RWPE2 (cell line): ENCODE results near the gene PIGV.

Experiments
- ATAC-seq: fragments of 200-7000 bp; cut with Tn5 transposase; 3 replicates; pipeline ENCODE4 v1.9.1; 2021; ENCODE audit warnings: low read depth
- DNase-seq: peaks from one replicate; pipeline ENCODE4 v3.0.0-alpha.2; 2020; ENCODE audit warnings: low spot score
- H3K27ac ChIP-seq: fragments of 450-650 bp; 2 replicates; pipeline ENCODE4 v1.5.1; 2017; ENCODE audit warnings: mild to moderate bottlenecking; ENCODE audit not compliant: poor library complexity, severe bottlenecking
- H3K27me3 ChIP-seq: fragments of 250-450 bp; sonication (Bioruptor Pico); 2 replicates; pipeline ENCODE4 v1.5.1; 2021; ENCODE audit warnings: mild to moderate bottlenecking, moderate library complexity; ENCODE audit not compliant: insufficient read depth, poor library complexity, severe bottlenecking
- H3K36me3 ChIP-seq: fragments of 250-450 bp; sonication (Bioruptor Pico); 2 replicates; pipeline ENCODE4 v1.5.1; 2020; ENCODE audit warnings: low read depth, mild to moderate bottlenecking, moderate library complexity
- H3K4me1 ChIP-seq: fragments of 250-450 bp; sonication (Bioruptor Pico); 2 replicates; pipeline ENCODE4 v1.5.1; 2021; ENCODE audit warnings: mild to moderate bottlenecking, moderate library complexity; ENCODE audit not compliant: insufficient read depth, poor library complexity, severe bottlenecking
- H3K4me3 ChIP-seq: fragments of 250-450 bp; sonication (Bioruptor Pico); 2 replicates; pipeline ENCODE4 v1.5.1; 2021; ENCODE audit warnings: mild to moderate bottlenecking, moderate library complexity; ENCODE audit not compliant: severe bottlenecking
- H3K9me3 ChIP-seq: fragments of 250-450 bp; sonication (Bioruptor Pico); 2 replicates; pipeline ENCODE4 v1.5.1; 2021; ENCODE audit warnings: mild to moderate bottlenecking, moderate library complexity; ENCODE audit not compliant: severe bottlenecking
- TF ChIP-seq, protein P1 (sequence below): fragments of 450-650 bp; IDR thresholded peaks from one replicate; pipeline ENCODE4 v1.5.1; 2017; ENCODE audit warnings: mild to moderate bottlenecking, moderate library complexity; ENCODE audit not compliant: poor library complexity, severe bottlenecking

Gene PIGV

DNA sequence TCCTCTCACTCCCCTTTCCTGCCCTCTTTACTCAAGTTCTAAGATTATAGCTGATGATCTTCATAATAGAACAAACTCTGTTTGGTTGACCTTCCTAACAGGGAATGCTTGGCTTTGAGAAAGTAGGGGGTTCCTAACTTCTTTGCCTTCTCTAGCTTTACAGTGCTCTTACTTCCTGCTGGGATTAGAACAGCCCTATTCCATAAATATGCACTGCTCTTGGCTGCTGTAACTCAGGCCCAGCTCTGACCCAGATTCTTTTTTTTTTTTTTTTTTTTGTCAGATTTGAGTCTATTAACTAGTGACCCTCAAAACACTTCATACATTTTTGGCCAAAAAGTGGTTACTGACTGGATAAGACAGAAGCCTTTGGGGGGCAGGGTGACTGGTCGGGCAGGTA is 39.4 kb upstream of the PIGV start:
- no peaks in the 10 kb centered on the region for H3K27me3 ChIP-seq
- TF ChIP-seq, protein P1, sequence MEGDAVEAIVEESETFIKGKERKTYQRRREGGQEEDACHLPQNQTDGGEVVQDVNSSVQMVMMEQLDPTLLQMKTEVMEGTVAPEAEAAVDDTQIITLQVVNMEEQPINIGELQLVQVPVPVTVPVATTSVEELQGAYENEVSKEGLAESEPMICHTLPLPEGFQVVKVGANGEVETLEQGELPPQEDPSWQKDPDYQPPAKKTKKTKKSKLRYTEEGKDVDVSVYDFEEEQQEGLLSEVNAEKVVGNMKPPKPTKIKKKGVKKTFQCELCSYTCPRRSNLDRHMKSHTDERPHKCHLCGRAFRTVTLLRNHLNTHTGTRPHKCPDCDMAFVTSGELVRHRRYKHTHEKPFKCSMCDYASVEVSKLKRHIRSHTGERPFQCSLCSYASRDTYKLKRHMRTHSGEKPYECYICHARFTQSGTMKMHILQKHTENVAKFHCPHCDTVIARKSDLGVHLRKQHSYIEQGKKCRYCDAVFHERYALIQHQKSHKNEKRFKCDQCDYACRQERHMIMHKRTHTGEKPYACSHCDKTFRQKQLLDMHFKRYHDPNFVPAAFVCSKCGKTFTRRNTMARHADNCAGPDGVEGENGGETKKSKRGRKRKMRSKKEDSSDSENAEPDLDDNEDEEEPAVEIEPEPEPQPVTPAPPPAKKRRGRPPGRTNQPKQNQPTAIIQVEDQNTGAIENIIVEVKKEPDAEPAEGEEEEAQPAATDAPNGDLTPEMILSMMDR, result no peak
- H3K36me3 ChIP-seq, result peaks cover 65% of the 10 kb centered on the region
- H3K9me3 ChIP-seq, result no peaks in the 10 kb centered on the region
- H3K4me1 ChIP-seq, result peaks cover 28% of the 10 kb centered on the region
- no peak overlapping the region for H3K27ac ChIP-seq
- no peak for DNase-seq
- no peak overlapping the region for H3K4me3 ChIP-seq
- no peak for ATAC-seq

DNA sequence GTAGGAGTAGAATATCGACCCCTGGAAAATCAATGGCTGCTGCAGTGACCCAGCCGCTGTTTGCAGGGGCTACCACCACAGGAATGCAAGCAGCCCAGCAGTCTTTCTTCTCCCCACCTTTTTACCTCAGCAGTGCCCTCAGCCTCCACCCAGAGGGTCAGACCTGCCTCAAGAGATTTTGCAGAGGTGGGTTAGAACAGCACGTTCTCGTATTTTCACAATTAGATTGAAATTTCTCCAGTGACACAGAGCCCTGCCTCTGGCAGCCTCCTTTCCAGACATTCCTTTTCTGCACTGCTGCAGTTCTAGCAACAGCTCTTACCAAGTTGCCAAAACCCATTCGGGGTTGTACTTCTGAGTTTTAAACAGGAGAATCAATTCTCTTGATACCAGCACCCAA is 38.3 kb upstream of the PIGV start:
- Histone ChIP-seq H3K4me1 (peaks cover 30% of the 10 kb centered on the region), H3K4me3 (no peak overlapping the region), H3K27me3 (no peaks in the 10 kb centered on the region), H3K27ac (no peak overlapping the region), H3K9me3 (no peaks in the 10 kb centered on the region), H3K36me3 (peaks cover 71% of the 10 kb centered on the region)
- TF ChIP-seq, protein P1, result no peak
- ATAC-seq, result no peak
- DNase-seq, result no peak

DNA sequence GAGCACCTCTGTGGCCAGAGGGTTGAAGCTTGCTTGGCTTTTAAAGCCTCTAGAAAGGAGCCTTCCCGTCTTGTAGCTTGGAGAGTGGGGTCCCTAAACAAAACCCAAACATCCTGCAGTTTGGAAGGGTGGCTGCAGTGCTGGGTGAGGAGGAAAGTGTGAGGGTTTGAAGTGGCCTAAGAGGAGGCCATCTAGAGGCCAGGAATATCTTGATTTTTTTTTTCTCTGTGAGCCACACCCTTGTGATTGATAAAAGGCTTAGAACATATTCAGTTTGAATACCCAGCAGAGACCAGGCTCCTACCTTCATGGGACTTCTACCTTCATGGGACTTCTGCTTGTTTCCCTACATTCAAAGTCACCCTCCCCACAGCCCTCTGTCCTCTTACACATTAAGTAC is 37.3 kb upstream of the PIGV start:
- no peak for ATAC-seq

DNA sequence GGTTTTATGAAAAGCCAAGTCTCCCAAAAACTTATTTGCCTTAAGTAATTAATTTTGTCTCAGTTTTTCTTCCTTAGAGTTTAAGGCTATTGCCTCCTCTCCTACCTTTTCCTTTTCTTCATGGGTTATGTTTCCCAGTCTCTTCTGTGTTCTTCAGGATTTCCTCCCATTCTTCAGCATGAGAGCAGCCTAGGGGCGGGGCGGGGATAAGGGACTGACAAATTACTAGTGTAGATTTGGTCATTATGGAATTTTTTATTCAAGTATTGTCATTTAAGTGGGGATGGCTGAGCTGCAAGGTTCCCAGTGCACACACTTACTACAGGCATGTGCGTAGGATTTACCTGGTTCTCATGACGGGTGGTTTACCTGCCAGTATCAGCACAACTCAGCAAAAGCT is 35.2 kb upstream of the PIGV start:
- ATAC-seq (no peak), DNase-seq (no peak)
- Histone ChIP-seq H3K9me3 (no peaks in the 10 kb centered on the region), H3K4me1 (peaks cover 28% of the 10 kb centered on the region), H3K27ac (peak overlapping the region; percentile 93), H3K4me3 (no peak overlapping the region), H3K27me3 (no peaks in the 10 kb centered on the region), H3K36me3 (peaks cover 72% of the 10 kb centered on the region)
- TF ChIP-seq, protein P1, result no peak

More for the DNA sequence above, 37.3 kb upstream of the PIGV start:
- no peak for DNase-seq
- Histone ChIP-seq H3K27me3 (no peaks in the 10 kb centered on the region), H3K36me3 (peaks cover 75% of the 10 kb centered on the region), H3K9me3 (no peaks in the 10 kb centered on the region), H3K27ac (no peak overlapping the region), H3K4me3 (no peak overlapping the region), H3K4me1 (peaks cover 28% of the 10 kb centered on the region)
- TF ChIP-seq, protein P1, result no peak

DNA sequence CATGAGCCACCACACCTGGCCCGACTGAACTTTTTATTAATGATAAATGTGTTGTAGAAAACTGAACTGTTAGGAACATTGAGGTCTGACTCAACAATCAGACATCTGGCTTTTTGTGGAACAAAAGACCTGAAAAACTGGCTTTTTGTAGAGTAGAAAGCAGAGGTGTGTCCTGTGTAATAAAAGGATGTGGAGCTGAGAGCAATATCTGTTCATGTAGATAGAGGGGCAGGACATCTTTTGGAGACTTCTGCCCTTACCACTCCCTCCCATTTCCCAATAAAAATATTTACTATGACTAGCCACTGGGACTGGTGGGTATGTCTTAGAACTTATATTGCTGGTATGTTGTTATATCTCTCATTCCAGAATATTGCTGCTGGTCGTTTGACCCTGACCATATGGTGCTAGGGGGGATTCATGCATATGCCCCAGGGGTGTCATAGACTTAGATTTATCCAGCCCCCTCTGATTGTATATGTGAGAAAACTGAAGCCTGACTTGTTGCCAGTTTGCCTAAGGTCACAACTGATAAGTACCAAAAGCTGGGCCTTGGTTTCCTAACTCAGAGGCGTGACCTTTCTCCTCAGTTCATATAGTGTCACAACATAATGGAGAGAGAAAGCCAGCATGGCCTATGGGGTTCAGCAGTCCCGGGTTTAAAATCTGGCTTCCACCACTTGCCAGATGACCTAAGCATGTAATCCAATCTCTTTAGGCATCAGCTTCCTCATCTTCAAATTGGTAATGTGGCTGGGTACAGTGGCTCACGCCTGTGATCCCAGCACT is 33.5 kb upstream of the PIGV start:
- Histone ChIP-seq H3K27ac (peak overlapping the region; percentile 93), H3K9me3 (no peaks in the 10 kb centered on the region), H3K4me1 (peaks cover 28% of the 10 kb centered on the region), H3K36me3 (peaks cover 78% of the 10 kb centered on the region), H3K27me3 (no peaks in the 10 kb centered on the region), H3K4me3 (no peak overlapping the region)
- ATAC-seq (peak; percentile 94), DNase-seq (no peak)
- TF ChIP-seq, protein P1, result no peak
